Measurements from ENCODE around the gene PRKG1.
"Not testable (repeated sequence)": the region's sequence is repeated elsewhere in the genome, so short reads cannot be mapped to it uniquely, and the experiment has no call there.

Gene PRKG1

DNA sequence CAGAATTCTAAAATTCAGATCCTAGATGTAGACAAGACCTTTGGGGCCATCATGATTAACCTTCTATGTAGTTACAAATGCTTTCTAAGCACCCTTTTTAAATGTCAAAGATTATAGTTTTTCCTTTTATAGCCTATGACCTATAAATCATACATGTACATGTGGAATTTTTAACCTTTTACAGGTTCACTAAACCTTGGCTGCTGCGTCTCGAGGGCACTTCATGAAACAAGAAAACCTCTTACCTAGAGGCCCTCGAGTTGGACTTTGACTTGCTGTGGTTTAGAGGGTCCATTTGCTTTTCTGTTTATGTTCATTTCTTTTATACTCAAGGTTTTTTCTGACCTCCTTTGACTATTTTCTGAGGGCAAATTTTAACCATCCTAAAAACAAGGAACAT lies 323.0 kb downstream of the PRKG1 start:
- no peak for FAIRE-seq

DNA sequence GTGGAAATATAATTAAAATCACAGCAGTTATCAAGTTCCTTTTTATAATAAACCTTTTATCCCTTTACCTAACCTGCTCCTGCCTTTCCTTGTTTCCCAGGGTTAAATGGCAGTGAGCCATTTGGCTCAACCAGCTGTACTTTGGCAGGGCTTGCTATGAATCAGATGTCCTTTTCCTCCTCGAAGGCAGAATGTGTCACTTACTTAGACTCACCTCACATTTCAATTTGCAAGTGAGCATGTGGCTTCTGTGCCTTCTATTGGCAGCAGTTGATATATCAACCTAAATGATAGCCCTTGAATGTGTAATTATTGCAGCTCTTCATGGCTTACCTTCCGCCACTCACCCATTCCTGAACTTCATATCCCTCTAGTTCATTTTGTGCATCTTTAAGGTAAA lies 323.4 kb downstream of the PRKG1 start:
- no peak for FAIRE-seq

DNA sequence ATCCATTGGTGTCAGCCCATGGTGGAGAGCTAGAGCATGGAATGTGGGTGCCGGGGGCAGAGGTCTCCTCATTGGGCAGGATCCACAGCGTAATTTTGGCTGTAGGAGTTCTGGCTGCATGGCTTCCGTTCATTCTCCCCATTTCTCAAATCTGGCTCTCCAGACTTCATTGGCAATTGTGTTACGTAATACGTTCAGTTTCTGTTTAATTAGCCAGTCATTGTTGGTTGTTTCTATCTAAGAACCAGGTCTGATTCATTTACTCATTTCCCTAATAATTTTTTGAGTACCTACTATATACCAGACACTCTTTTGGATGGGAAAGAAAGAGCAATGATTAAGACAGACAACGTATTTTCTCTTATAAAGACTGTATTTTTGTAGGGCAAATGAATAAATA lies 325.6 kb downstream of the PRKG1 start:
- no peak for FAIRE-seq

DNA sequence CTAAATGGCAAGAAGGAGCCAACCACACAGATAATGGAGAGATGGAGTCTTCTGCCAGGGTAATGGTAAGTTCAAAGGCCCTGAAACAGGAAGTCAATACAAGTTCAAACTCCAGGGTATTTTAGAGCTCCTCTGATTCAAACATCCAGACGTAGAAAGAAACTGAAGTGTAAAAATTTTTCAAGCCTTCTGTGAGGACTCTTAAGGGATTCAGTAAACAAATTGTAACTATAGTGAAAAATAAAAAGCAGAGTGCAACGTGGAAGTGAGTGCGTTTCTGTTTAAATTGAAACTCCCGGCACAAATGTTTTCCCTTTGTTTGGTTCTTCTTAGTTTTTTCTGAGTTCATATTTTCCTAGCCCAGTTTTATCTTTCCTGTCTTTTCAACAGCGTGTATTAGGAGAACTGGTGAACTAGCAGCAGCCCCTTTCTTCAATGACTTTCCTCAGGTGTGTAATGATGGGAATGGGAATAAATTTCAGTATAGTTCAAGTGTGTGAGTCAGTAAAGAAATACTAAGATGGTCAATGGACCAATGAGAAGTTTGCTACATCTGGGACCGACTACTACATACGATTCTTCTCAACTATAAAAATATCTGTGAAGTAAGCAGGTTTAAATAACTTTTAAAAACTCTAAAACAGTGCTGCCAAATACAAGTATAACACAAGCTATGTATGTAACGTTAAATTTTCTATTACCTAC lies 326.3 kb downstream of the PRKG1 start:
- FAIRE-seq, result no peak

- no peak for FAIRE-seq
These were observed 329.2 kb downstream of the PRKG1 start for GRCh38 chr10:51403521-51403920.

DNA sequence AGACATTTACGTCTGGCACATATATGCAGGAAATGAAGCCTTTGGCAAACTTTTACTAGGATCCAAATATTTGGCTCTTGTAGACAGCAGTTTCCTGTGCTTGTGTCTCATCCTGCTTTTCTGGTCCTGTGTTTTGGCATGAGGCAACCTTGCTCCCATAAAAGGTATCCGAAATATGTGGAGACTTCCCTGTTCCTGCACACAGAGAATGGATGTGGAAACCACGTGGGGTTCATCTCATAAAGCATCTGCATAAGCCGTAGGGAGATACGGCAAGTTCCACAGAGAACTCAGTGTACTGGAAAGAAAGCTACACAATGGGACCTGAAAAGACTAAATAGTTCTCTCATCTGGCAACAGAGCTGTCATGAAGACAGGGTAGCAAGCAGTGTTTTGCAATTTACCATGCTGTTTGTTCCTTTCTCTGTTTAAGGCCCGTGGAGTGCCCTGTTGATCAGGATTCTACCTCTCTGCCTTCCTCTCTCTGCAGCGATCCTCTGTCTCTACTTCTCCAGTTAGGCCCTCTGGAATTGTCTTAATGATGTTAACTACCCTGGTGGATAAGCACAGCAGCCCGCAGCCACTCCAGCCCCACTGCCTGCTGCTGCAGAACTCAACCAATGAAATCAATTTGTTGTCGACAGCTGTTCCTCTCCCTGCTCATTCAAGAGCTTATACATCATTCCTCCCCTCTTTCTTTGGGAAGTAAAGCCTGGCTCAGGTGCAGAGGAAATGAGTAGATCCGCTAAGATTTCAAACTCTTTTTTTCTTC lies 331.5 kb downstream of the PRKG1 start:
- no peak for FAIRE-seq

GRCh38 chr10:51406581-51406980 lies 332.3 kb downstream of the PRKG1 start:
- no peak for FAIRE-seq

DNA sequence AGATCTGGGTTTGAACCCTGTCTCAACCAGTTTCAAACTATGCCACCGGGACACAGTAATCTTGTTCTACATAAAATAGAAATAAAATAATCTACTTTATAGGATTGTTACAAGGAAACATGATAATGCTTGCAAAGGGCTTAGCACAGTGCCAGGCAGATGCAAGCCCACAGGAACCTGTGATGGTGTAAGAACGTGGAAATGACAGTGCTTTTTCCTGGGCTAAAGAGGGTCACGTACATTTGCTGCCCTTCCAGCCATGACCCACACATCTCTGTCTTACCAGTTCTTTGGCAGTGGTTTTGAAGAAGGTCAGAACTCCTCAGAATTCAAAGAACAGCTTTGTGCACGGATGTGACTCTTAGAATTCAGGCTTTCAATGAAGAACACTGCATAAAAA lies 342.2 kb downstream of the PRKG1 start:
- FAIRE-seq, result no peak

DNA sequence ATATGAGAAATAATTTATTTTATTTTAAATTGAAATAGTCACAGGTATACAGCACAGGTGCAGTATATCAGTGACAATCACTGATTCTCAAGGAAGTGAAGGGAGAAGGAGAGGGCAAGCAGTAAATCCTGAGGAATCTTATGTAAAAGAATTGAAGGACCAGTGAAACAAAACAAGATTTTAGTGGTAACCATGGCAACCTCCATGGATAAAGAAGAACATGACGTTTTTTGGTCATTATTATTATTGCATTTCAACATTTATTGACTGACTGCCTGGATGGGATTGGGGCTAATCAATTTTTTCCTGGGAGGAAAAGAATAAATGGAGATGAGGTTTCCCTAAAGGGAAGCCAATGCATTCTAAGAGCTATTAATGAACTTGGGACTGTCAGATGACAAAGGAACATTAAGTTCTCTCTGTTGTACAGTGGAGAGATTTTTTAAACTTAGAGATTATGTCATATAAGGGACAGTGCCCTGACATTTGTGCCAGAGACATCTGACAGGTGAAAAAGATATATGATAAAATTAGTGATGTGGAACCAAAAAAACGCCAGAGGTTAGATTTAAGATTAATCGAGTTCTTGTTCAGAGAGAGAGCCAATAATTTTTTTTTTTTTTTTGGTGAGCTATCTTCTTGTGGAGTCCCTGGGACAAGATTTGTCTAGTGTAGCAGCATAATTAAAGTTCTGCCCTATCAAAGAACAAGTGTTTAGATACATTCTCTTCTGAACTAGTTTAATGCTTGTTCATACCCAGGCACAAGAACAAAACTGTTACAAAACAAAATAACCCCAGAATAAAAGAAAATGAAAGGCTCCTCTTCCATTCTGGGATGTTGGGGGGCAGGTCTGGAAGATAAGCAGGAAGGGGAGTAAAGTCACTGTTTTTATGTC lies 345.2 kb downstream of the PRKG1 start:
- FAIRE-seq, result no peak

DNA sequence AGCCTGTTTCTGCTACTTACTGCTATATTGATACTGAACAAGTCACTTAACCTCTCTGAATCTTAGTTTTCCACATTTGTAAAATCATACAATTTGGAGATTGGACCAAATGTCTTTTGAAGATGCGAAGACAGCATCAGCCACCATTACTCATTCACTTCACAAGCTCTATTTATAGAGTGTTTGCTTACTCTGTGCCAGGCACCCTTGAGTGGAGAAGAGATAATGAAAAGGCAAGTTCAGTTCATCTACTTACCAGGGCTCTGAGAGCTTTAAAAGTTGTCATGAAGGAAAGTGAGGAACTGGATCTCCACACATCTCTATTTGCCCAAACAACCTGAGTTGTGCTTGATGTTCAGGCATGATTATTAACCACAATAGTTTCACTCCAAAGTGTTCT lies 347.6 kb downstream of the PRKG1 start:
- no peak for FAIRE-seq

DNA sequence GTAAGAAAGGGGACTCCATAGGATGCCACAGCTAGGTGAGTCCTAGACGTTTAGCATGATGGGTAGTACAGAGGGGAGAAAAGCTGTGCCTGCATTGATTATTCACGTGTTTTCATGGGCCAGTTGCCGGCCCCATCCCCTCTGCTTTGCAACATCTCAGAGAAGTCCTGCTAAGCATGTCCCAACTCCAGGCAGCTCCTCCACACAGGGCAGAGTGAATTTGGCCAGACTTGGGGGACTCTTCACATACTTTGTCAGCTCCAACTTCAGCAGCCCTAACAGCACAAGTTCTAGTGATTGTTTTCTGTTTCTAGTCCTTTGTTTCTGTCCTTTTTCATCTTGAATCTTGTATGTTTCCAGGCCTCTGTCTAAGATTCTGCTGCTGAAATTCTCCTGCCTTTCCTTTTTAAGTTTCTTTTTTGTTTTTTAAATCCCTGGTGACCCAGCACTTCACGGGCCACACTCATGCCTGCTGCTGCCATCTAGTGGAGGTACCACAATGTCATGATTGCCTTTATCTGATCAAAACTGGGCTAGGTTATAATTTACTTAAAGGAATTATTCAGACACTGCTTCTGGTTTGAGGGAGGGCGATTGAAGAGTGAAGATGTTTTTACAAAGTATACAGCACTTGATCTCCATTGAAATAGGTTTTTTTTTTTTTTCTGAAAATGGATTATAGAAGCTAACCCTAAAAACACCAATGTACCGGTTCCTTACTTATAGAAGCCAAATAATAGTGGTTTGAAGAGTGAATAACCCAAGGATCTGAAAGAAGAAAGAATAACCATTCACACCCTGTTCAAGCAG lies 348.2 kb downstream of the PRKG1 start:
- FAIRE-seq, result no peak

DNA sequence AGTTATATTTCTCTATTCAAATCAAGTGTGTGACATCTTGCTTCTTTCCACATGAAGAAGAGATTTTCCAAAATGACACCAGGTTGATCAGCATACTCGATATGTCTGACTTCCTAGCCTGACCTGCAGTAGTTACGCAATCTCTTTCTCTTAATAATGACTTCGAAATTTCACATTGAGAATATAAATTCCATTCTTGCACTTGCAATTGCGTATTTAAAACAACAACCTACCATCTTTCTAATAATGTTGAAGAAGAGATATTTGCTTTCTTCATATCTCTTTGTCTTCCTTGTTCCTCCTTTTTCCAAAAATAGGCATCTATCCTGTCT lies 348.8 kb downstream of the PRKG1 start:
- FAIRE-seq, result no peak

DNA sequence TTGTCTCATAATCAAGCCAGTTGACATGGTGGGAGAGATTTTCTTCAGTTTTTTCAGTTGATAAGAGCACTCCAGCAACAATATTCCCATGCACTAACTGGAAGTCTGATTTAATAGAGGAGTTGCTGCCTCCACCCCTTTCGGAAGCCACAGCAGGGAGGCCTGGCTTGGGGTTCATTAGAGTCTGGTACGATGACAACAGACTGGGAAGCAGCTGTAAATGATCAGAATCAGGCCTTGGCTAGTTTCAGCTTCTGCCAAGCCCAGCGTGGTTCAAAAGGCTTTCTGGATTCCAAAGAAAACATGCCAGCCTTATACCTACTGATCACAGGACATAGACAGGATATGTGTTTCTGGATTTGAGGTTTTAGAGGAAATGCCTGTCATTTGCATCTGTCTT lies 351.1 kb downstream of the PRKG1 start:
- FAIRE-seq, result no peak

GRCh38 chr10:51427758-51428157 lies 353.5 kb downstream of the PRKG1 start:
- FAIRE-seq, result no peak

- no peak for FAIRE-seq
These were observed 356.2 kb downstream of the PRKG1 start for GRCh38 chr10:51430506-51430905.

GRCh38 chr10:51433949-51434475 lies 359.7 kb downstream of the PRKG1 start:
- no peak for FAIRE-seq

DNA sequence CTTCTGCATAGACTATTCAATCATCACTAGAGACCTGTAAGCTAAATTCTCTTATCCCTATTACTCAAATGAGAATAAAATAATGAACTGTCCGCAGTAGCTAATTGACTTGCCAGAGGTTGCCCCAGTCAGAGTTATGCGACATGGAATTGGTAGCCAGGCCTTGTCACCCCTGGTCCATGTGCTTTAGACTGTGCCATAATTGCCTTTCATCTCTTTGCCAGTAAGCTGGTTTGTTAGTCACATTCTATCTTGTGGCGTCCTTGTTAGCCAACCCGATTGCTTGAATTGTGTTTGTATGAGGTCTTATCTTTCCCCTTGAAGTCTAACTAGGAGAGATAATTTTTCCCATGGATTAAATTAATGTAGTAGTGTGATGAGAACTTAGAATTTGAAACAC lies 362.5 kb downstream of the PRKG1 start:
- FAIRE-seq, result no peak

DNA sequence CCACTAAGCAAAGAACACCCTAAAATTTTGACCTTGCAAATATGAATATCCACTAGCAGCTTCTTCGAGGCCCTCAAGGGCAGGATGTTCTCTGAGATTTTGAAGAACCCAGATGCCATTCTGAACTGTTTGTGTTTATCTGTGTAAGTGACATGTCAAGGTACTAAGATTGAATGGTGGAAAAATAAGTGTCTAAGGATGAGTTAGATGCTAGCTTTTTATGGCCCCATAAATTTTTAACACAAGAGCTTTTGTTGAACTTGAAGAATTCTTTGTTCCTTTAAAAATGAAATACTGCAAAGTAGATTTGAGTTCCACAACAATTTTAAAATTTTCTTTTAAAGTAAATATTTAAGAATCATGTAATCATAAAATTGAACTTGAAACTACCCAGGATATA lies 365.4 kb downstream of the PRKG1 start:
- FAIRE-seq, result no peak

GRCh38 chr10:51445588-51445987 lies 371.3 kb downstream of the PRKG1 start:
- no peak for FAIRE-seq

DNA sequence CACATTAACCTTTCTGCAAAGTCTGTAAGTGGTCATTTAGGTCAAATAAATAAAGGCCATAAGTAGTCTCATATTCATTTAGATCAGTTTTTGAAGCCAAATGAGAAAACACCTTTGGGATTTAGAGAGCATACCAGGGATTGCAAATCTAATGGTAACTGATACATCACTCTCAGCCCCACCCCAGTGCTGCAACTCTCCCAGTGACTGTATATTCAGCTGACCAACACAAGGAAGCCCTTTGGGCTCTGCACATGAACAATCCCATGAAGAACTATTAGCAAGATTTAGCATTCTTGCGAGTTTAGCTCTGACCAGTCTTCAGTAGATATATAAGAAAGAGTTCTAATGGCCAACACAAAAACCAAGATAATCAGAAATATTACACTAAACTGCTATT lies 372.8 kb downstream of the PRKG1 start:
- FAIRE-seq, result no peak

- FAIRE-seq, result not testable (repeated sequence)
These were observed 381.5 kb downstream of the PRKG1 start for GRCh38 chr10:51455762-51456161.

GRCh38 chr10:51459476-51459875 lies 385.2 kb downstream of the PRKG1 start:
- FAIRE-seq, result no peak
